Measurements from ENCODE around the gene CCDC83. TPM values are rescaled to one million over a fixed set of nuclear protein-coding genes. Genes with fewer than 3 reads are reported as not detected.

CCDC83 gene
- polyA plus RNA-seq, 3 donors = not detected

DNA sequence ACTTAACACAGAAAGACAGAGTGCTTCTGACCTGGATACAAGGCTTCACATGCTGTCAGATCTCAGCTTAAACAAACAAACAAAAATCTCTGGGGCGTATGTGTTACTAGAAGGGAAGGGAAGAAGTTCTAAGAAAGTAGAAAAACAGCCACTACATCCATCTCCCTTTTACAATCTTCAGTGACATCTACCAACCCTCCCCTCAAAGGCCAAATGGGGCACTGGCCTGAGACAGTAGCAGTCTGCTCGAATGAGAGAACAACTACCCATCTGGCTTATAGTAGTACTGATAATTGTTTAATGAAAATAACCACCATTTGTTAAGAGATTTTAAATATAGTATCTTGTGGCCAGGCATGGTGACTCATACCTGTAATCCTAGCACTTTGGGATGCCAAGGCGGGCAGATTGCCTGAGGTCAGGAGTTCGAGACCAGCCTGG lies 29.4 kb downstream of the CCDC83 start:
- DNase-seq = no peak
- Histone ChIP-seq H3K4me3 (replicated peaks in 1 of 3; ENCODE audit: low read depth in 2 of 3, low read length in 3 of 3) (no peak overlapping the region), H4K20me1 (ENCODE audit: insufficient read depth, low read length) (no peaks in the 10 kb centered on the region), H3K9ac (ENCODE audit: insufficient read depth, low read length, poor library complexity, severe bottlenecking) (no peak overlapping the region), H3K27me3 (ENCODE audit: control insufficient read depth in 2 of 2, insufficient read depth in 2 of 2, low read length in 2 of 2) (no peaks in the 10 kb centered on the region), H3K79me2 (ENCODE audit: insufficient read depth, low read length) (no peaks in the 10 kb centered on the region), H2AFZ (ENCODE audit: insufficient read depth, low read depth, low read length, poor library complexity, severe bottlenecking) (no peak overlapping the region), H3K27ac (ENCODE audit: low read depth in 1 of 2, low read length in 2 of 2) (no peak overlapping the region), H3K4me1 (ENCODE audit: control insufficient read depth in 1 of 2, insufficient read depth in 2 of 2, low read length in 2 of 2) (no peaks in the 10 kb centered on the region), H3K9me3 (replicated peaks in 1 of 2; ENCODE audit: control insufficient read depth in 1 of 2, insufficient read depth in 1 of 2, low read length in 2 of 2) (no peaks in the 10 kb centered on the region), H3K36me3 (replicated peaks in 1 of 2; ENCODE audit: control insufficient read depth in 1 of 2, insufficient read depth in 2 of 2, low read length in 2 of 2) (no peaks in the 10 kb centered on the region), H3K4me2 (replicated peaks; ENCODE audit: extremely low read depth, low read length, poor library complexity, severe bottlenecking) (no peak overlapping the region)
- Mint-ChIP-seq H3K27ac (no peak overlapping the region), H3K27me3 (ENCODE audit: low read depth in 3 of 3) (peaks cover 0 to 9% (median 0%) of the 10 kb centered on the region in 3 donors), H3K4me3 (no peak overlapping the region), H3K9me3 (peaks cover 0 to 1% (median 0%) of the 10 kb centered on the region in 7 donors), H3K4me1 (no peaks in the 10 kb centered on the region), H3K36me3 (no peaks in the 10 kb centered on the region)
- TF ChIP-seq, protein P1, sequence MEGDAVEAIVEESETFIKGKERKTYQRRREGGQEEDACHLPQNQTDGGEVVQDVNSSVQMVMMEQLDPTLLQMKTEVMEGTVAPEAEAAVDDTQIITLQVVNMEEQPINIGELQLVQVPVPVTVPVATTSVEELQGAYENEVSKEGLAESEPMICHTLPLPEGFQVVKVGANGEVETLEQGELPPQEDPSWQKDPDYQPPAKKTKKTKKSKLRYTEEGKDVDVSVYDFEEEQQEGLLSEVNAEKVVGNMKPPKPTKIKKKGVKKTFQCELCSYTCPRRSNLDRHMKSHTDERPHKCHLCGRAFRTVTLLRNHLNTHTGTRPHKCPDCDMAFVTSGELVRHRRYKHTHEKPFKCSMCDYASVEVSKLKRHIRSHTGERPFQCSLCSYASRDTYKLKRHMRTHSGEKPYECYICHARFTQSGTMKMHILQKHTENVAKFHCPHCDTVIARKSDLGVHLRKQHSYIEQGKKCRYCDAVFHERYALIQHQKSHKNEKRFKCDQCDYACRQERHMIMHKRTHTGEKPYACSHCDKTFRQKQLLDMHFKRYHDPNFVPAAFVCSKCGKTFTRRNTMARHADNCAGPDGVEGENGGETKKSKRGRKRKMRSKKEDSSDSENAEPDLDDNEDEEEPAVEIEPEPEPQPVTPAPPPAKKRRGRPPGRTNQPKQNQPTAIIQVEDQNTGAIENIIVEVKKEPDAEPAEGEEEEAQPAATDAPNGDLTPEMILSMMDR (IDR thresholded peaks at IDR 0.05) = no peak
- intact Hi-C loops (cut with micrococcal nuclease) = no loop called here
- WGBS (ENCODE audit: insufficient coverage) = no CpG with 5 or more reads among the region's 4 CpGs

DNA sequence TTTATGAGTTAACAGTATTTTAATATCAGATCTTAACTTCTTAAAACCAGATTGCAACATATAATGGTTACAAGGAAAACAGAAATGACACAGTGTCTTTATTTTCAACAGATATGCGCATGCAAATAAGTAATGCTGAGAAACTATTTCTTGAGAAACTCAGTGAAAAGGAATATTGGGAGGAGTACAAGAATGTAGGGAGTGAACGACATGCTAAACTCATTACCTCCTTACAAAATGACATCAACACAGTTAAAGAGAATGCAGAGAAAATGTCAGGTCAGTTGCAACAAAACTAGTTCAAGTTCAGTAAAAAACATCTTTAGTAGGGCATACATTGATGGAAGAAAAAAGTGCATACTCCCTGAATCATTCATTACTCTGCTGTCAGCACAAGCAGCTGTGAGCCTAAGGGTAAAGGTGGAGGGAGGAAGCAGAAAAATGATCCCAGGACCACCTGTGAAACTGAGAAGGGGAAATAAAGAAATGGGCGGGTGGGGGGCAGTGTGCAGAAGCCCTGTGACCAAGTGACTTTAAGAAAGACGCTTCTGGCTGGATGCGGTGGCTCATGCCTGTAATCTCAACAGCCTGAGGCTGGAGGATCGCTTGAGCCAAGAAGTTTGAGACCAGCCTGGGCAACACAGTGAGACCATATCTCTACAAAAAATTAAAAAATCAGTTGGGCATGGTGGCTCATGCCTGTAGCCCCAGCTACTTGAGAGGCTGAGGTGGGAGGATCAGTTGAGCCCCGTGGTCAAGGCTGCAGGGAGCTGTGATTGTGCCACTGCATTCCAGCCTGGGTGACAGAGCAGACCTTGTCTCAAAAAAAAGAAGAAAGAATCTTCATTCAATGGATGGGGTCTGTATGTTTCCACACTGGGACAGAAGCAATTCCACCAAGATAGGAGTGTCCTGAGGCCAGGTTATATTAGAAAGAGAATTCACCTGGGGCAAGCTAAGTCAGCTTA lies 31.2 kb downstream of the CCDC83 start:
- no peak overlapping the region for H2AFZ ChIP-seq (ENCODE audit: insufficient read depth, low read depth, low read length, poor library complexity, severe bottlenecking)
- intact Hi-C loops (cut with micrococcal nuclease) = no loop called here
- whole genome bisulfite sequencing (ENCODE audit: insufficient coverage) = 74% methylated on average over 5 of the region's 7 CpGs
- no peak overlapping the region for H3K4me2 ChIP-seq (replicated peaks; ENCODE audit: extremely low read depth, low read length, poor library complexity, severe bottlenecking)
- H3K27me3 ChIP-seq (ENCODE audit: control insufficient read depth in 2 of 2, insufficient read depth in 2 of 2, low read length in 2 of 2) = no peaks in the 10 kb centered on the region
- no peaks in the 10 kb centered on the region for H3K79me2 ChIP-seq (ENCODE audit: insufficient read depth, low read length)
- Mint-ChIP-seq H3K4me3 (no peak overlapping the region), H3K27ac (peak overlapping the region in 1 of 7 donors; percentile 54), H3K27me3 (ENCODE audit: low read depth in 3 of 3) (peaks cover 0 to 3% (median 0%) of the 10 kb centered on the region in 3 donors), H3K9me3 (no peaks in the 10 kb centered on the region), H3K36me3 (no peaks in the 10 kb centered on the region), H3K4me1 (no peaks in the 10 kb centered on the region)
- H3K4me3 ChIP-seq (replicated peaks in 1 of 3; ENCODE audit: low read depth in 2 of 3, low read length in 3 of 3) = no peak overlapping the region
- no peak overlapping the region for H3K9ac ChIP-seq (ENCODE audit: insufficient read depth, low read length, poor library complexity, severe bottlenecking)
- TF ChIP-seq, protein P1 (IDR thresholded peaks at IDR 0.05) = no peak
- no peaks in the 10 kb centered on the region for H3K36me3 ChIP-seq (replicated peaks in 1 of 2; ENCODE audit: control insufficient read depth in 1 of 2, insufficient read depth in 2 of 2, low read length in 2 of 2)
- DNase-seq = no peak
- H3K9me3 ChIP-seq (replicated peaks in 1 of 2; ENCODE audit: control insufficient read depth in 1 of 2, insufficient read depth in 1 of 2, low read length in 2 of 2) = no peaks in the 10 kb centered on the region
- H3K27ac ChIP-seq (ENCODE audit: low read depth in 1 of 2, low read length in 2 of 2) = no peak overlapping the region
- H3K4me1 ChIP-seq (ENCODE audit: control insufficient read depth in 1 of 2, insufficient read depth in 2 of 2, low read length in 2 of 2) = no peaks in the 10 kb centered on the region
- H4K20me1 ChIP-seq (ENCODE audit: insufficient read depth, low read length) = no peaks in the 10 kb centered on the region
